HEK293 (cell line): ENCODE data around the gene ZSWIM4.
"Not testable (repeated sequence)": the region's sequence is repeated elsewhere in the genome, so short reads cannot be mapped to it uniquely, and the experiment has no call there.

Experiments used
- CTCF ChIA-PET: fragments of 350-600 bp; formaldehyde crosslinking; extraction: SDS; loops from one replicate; lab custom pipeline; 2021; ENCODE audit warnings: antibody characterized with exemption; lab: Yijun Ruan, JAX
- POLR2A ChIA-PET: fragments of 300-600 bp; formaldehyde crosslinking; extraction: SDS; loops from one replicate; lab custom pipeline; 2020; ENCODE audit warnings: antibody characterized with exemption, inconsistent platforms; lab: Yijun Ruan, JAX
- H3K27ac ChIP-seq: fragments of 200-500 bp; sonication (Bioruptor generic); 2 replicates; pipeline ENCODE4 v1.5.1; 2014; ENCODE audit warnings: low read depth, low read length, control low read depth, inconsistent platforms; ENCODE audit errors: extremely low read depth
- H3K36me3 ChIP-seq, 2 experiments: fragments of 200-500 bp in 1 of 2; sonication (Bioruptor generic) in 1 of 2; 1 replicate in 1 of 2; 2 replicates in 1 of 2; pipeline ENCODE4 v1.5.1; 2014 to 2017; ENCODE audit warnings: inconsistent platforms in 2 of 2, low read length in 2 of 2; ENCODE audit not compliant: control insufficient read depth in 2 of 2, insufficient read depth in 1 of 2
- H3K4me1 ChIP-seq: fragments of 200-500 bp; sonication (Bioruptor generic); 2 replicates; pipeline ENCODE4 v1.5.1; 2014; ENCODE audit warnings: mild to moderate bottlenecking, low read length, inconsistent platforms; ENCODE audit not compliant: control insufficient read depth, insufficient read depth
- H3K4me3 ChIP-seq: 2 replicates; pipeline ENCODE4 v1.5.1; 2011; ENCODE audit warnings: low read depth, mild to moderate bottlenecking, control low read depth, low read length, moderate library complexity
- H3K9me3 ChIP-seq: fragments of 200-500 bp; sonication (Bioruptor generic); 2 replicates; pipeline ENCODE4 v1.5.1; 2014; ENCODE audit warnings: low read depth, low read length, inconsistent platforms; ENCODE audit not compliant: control insufficient read depth, insufficient read depth
- OVOL3 ChIP-seq: fragments of 450-650 bp; formaldehyde crosslinking; IDR thresholded peaks from 2 replicates; pipeline ENCODE4 v1.5.1; 2016; ENCODE audit warnings: missing biosample characterization, missing genetic modification characterization
- PATZ1 ChIP-seq: fragments of 450-650 bp; formaldehyde crosslinking; IDR thresholded peaks from 2 replicates; pipeline ENCODE4 v1.5.1; 2016; ENCODE audit warnings: missing biosample characterization, missing genetic modification characterization
- PRDM10 ChIP-seq: fragments of 450-650 bp; formaldehyde crosslinking; IDR thresholded peaks from 2 replicates; pipeline ENCODE4 v1.5.1; 2016; ENCODE audit warnings: missing biosample characterization, missing genetic modification characterization
- SALL2 ChIP-seq: fragments of 450-650 bp; formaldehyde crosslinking; IDR thresholded peaks from 2 replicates; pipeline ENCODE4 v1.5.0; 2017; ENCODE audit warnings: missing biosample characterization, mild to moderate bottlenecking, missing genetic modification characterization, borderline replicate concordance
- SP2 ChIP-seq: fragments of 450-650 bp; formaldehyde crosslinking; IDR thresholded peaks from 2 replicates; pipeline ENCODE4 v1.5.1; 2016; ENCODE audit warnings: missing biosample characterization, missing genetic modification characterization
- SP3 ChIP-seq: fragments of 450-650 bp; formaldehyde crosslinking; IDR thresholded peaks from 2 replicates; pipeline ENCODE4 v1.5.1; 2016; ENCODE audit warnings: missing biosample characterization, missing genetic modification characterization
- YY1 ChIP-seq: fragments of 450-650 bp; formaldehyde crosslinking; IDR thresholded peaks from 2 replicates; pipeline ENCODE4 v1.5.1; 2018; ENCODE audit warnings: missing biosample characterization, missing genetic modification characterization
- ZBTB20 ChIP-seq: fragments of 450-650 bp; formaldehyde crosslinking; IDR thresholded peaks from 2 replicates; pipeline ENCODE4 v1.5.1; 2016; ENCODE audit warnings: missing biosample characterization, missing genetic modification characterization
- ZBTB48 ChIP-seq: fragments of 450-650 bp; formaldehyde crosslinking; IDR thresholded peaks from 2 replicates; pipeline ENCODE4 v1.5.1; 2016; ENCODE audit warnings: missing biosample characterization, missing genetic modification characterization
- ZBTB6 ChIP-seq: fragments of 450-650 bp; formaldehyde crosslinking; IDR thresholded peaks from 2 replicates; pipeline ENCODE4 v1.5.1; 2017; ENCODE audit warnings: missing biosample characterization, missing genetic modification characterization
- ZBTB8A ChIP-seq: fragments of 450-650 bp; formaldehyde crosslinking; IDR thresholded peaks from 2 replicates; pipeline ENCODE4 v1.5.1; 2016; ENCODE audit warnings: missing biosample characterization, missing genetic modification characterization
- ZNF121 ChIP-seq: fragments of 450-650 bp; formaldehyde crosslinking; IDR thresholded peaks from 2 replicates; pipeline ENCODE4 v1.5.1; 2016; ENCODE audit warnings: missing biosample characterization, missing genetic modification characterization
- ZNF140 ChIP-seq: fragments of 450-650 bp; formaldehyde crosslinking; IDR thresholded peaks from 2 replicates; pipeline ENCODE4 v1.5.1; 2016; ENCODE audit warnings: missing biosample characterization, missing genetic modification characterization
- ZNF16 ChIP-seq: fragments of 450-650 bp; formaldehyde crosslinking; IDR thresholded peaks from 2 replicates; pipeline ENCODE4 v1.5.1; 2016; ENCODE audit warnings: low read depth, missing biosample characterization, missing genetic modification characterization
- ZNF223 ChIP-seq: fragments of 450-650 bp; formaldehyde crosslinking; IDR thresholded peaks from 2 replicates; pipeline ENCODE4 v1.5.1; 2016; ENCODE audit warnings: missing biosample characterization, missing genetic modification characterization
- ZNF341 ChIP-seq: fragments of 450-650 bp; formaldehyde crosslinking; IDR thresholded peaks from 2 replicates; pipeline ENCODE4; 2016; ENCODE audit warnings: low read depth, missing biosample characterization, missing genetic modification characterization
- ZNF426 ChIP-seq: fragments of 450-650 bp; formaldehyde crosslinking; IDR thresholded peaks from 2 replicates; pipeline ENCODE4 v1.5.1; 2017; ENCODE audit warnings: missing biosample characterization, missing genetic modification characterization, mild to moderate bottlenecking, inconsistent platforms, moderate library complexity
- ZNF558 ChIP-seq: fragments of 450-650 bp; formaldehyde crosslinking; IDR thresholded peaks from 2 replicates; pipeline ENCODE4 v1.5.1; 2016; ENCODE audit warnings: missing biosample characterization, missing genetic modification characterization

Gene ZSWIM4

GRCh38 chr19:13778847-13779246, 16.4 kb upstream of the ZSWIM4 start:
- Histone ChIP-seq H3K36me3 (peaks cover 12 to 42% of the 10 kb centered on the region in 2 experiments; a peak in 2 of 3 replicates), H3K4me3 (no peak overlapping the region), H3K9me3 (no peaks in the 10 kb centered on the region), H3K4me1 (no peaks in the 10 kb centered on the region; the same call in 1 of the 2 replicates), H3K27ac (no peak overlapping the region)
- ChIA-PET POLR2A (interaction anchor here (0.6 to 1.5 kb wide), 4 partner anchors 23 to 743 kb away, joined by 3 to 4 read pairs (median 4); a partner anchor contains a TSS), CTCF (interaction anchor here (1.1 kb wide), 1 partner anchor 83 kb away, joined by 3 read pairs; no protein-coding TSS in a partner anchor)
- TF ChIP-seq ZNF121 (tag by site-specific recombination) (peak; percentile 98), ZNF223 (tag by site-specific recombination) (no peak)

GRCh38 chr19:13779794-13780193, 15.4 kb upstream of the ZSWIM4 start:
- not testable (repeated sequence) for H3K4me3 ChIP-seq, H3K9me3 ChIP-seq
- TF ChIP-seq ZNF140 (tag by site-specific recombination): peak; percentile 100
- TF ChIP-seq ZNF558 (tag by site-specific recombination): peak; percentile 53; the same call in 1 of the 2 replicates
- TF ChIP-seq, all 188 proteins: peak for 2; not testable (repeated sequence) for 186
- ChIA-PET POLR2A (interaction anchor here (1.1 to 1.6 kb wide), 3 partner anchors 9 to 73 kb away, joined by 3 to 4 read pairs (median 3); no protein-coding TSS in a partner anchor), CTCF (interaction anchor here (0.6 to 1.1 kb wide), 3 partner anchors 21 to 82 kb away, joined by 3 read pairs; no protein-coding TSS in a partner anchor)
- not testable (repeated sequence) for H3K27ac ChIP-seq, H3K4me1 ChIP-seq
- H3K36me3 ChIP-seq: peaks cover 12 to 42% of the 10 kb centered on the region in 2 experiments; a peak in 2 of 3 replicates

- peaks cover 12 to 34% of the 10 kb centered on the region in 2 experiments; a peak in 2 of 3 replicates for H3K36me3 ChIP-seq
- no peak overlapping the region for H3K4me3 ChIP-seq
- POLR2A ChIA-PET: interaction anchor here (0.6 to 1.9 kb wide), 7 partner anchors 9 to 89 kb away, joined by 3 to 9 read pairs (median 3); partner anchors contain the start of gene ZSWIM4
- no peak overlapping the region for H3K27ac ChIP-seq
- no peaks in the 10 kb centered on the region for H3K9me3 ChIP-seq
- CTCF ChIA-PET: interaction anchor here (0.7 to 1.0 kb wide), 9 partner anchors 14 to 816 kb away, joined by 3 to 5 read pairs (median 3); partner anchors contain the start of gene ZSWIM4
- no peaks in the 10 kb centered on the region; the same call in 1 of the 2 replicates for H3K4me1 ChIP-seq
- no peak for TF ChIP-seq ZNF16 (tag by site-specific recombination)
- TF ChIP-seq OVOL3: no peak
- 0 out of 2 replicates have a peak, but pooled peaks have one; percentile 9 for TF ChIP-seq ZBTB6 (tag by site-specific recombination)
- peak; percentile 77 for TF ChIP-seq SP2 (tag by site-specific recombination)
- TF ChIP-seq ZBTB48 (tag by site-specific recombination): peak; percentile 83
- TF ChIP-seq PATZ1: 0 out of 2 replicates have a peak, but pooled peaks have one; percentile 38
- 0 out of 2 replicates have a peak, but pooled peaks have one; percentile 48 for TF ChIP-seq PRDM10 (tag by site-specific recombination)
- no peak for TF ChIP-seq SALL2 (tag by site-specific recombination)
- TF ChIP-seq SP3 (tag by site-specific recombination): peak; percentile 42; the same call in 1 of the 2 replicates
- TF ChIP-seq ZBTB8A (tag by site-specific recombination): peak; percentile 30; the same call in 1 of the 2 replicates
- peak; percentile 91 for TF ChIP-seq ZNF341 (tag by site-specific recombination)
- TF ChIP-seq ZNF426 (tag by site-specific recombination): no peak
- no peak for TF ChIP-seq YY1 (tag by site-specific recombination)
- TF ChIP-seq ZBTB20 (tag by site-specific recombination): peak; percentile 57; the same call in 1 of the 2 replicates
These were observed 13.7 kb upstream of the ZSWIM4 start for GRCh38 chr19:13781547-13781946.
